Measurements from ENCODE around the gene EMILIN2. TPM values are rescaled to one million over a fixed set of nuclear protein-coding genes. Genes with fewer than 3 reads are reported as not detected.
A peak's percentile ranks its signal among the peaks of the same experiment; 100 is the strongest.
"Not testable (repeated sequence)": the region's sequence is repeated elsewhere in the genome, so short reads cannot be mapped to it uniquely, and the experiment has no call there.

Gene EMILIN2
- 10 to 100 TPM; 10.8 to 24.2 (median 16.7) TPM for total RNA-seq

GRCh38 chr18:2846636-2847316 lies at the start of gene EMILIN2:
Gene EMILIN2 (plus strand): TSS chr18:2847006. CDS start chr18:2847189, 183 bp downstream.
- DNase-seq (ENCODE audit: extremely low spot score) = peak; percentile 97
- peaks cover 14 to 34% (median 24%) of the 10 kb centered on the region in 4 donors for H3K4me1 ChIP-seq
- peak within 1 kb of the TSS; percentile 57 to 67 (median 58) for H3K4me3 ChIP-seq
- WGBS = 1% methylated on average over 42 of the region's 80 CpGs
- TF ChIP-seq EP300 (IDR thresholded peaks at IDR 0.05) (no peak), POLR2A (IDR thresholded peaks at IDR 0.05; ENCODE audit: low read depth) (peak; percentile 31), CTCF (IDR thresholded peaks at IDR 0.05) (no peak), POLR2AphosphoS5 (IDR thresholded peaks at IDR 0.05) (peak in 1 of 2 donors; percentile 56)
- intact Hi-C loops (cut with DNase I) = no loop called here
- peak within 1 kb of the TSS; percentile 70 to 77 (median 74) for H3K27ac ChIP-seq (replicated peaks in 1 of 4)
- peaks cover 0 to 53% (median 18%) of the 10 kb centered on the region in 4 donors for H3K27me3 ChIP-seq
- H3K36me3 ChIP-seq = no peaks in the 10 kb centered on the region
- H3K9me3 ChIP-seq = no peaks in the 10 kb centered on the region

GRCh38 chr18:2797951-2798350 lies 48.9 kb upstream of the EMILIN2 start:
- Histone ChIP-seq H3K27ac (replicated peaks in 1 of 4) (no peak overlapping the region), H3K27me3 (no peaks in the 10 kb centered on the region), H3K9me3 (no peaks in the 10 kb centered on the region), H3K36me3 (peaks cover 9 to 63% (median 41%) of the 10 kb centered on the region in 4 donors), H3K4me3 (no peak overlapping the region), H3K4me1 (no peaks in the 10 kb centered on the region)
- TF ChIP-seq POLR2AphosphoS5 (IDR thresholded peaks at IDR 0.05) (no peak), POLR2A (IDR thresholded peaks at IDR 0.05; ENCODE audit: low read depth) (no peak), CTCF (IDR thresholded peaks at IDR 0.05) (no peak), EP300 (IDR thresholded peaks at IDR 0.05) (no peak)
- no peak for DNase-seq (ENCODE audit: extremely low spot score)
- intact Hi-C loops (cut with DNase I) = no loop called here
- WGBS = 100% methylated on average over 1 of the region's 1 CpG

GRCh38 chr18:2799369-2799768 lies 47.4 kb upstream of the EMILIN2 start:
- H3K27me3 ChIP-seq = no peaks in the 10 kb centered on the region
- intact Hi-C loops (cut with DNase I) = no loop called here
- TF ChIP-seq POLR2A (IDR thresholded peaks at IDR 0.05; ENCODE audit: low read depth) (no peak), EP300 (IDR thresholded peaks at IDR 0.05) (no peak), CTCF (IDR thresholded peaks at IDR 0.05) (no peak), POLR2AphosphoS5 (IDR thresholded peaks at IDR 0.05) (no peak)
- no peak overlapping the region for H3K27ac ChIP-seq (replicated peaks in 1 of 4)
- H3K4me1 ChIP-seq = no peaks in the 10 kb centered on the region
- H3K4me3 ChIP-seq = no peak overlapping the region
- WGBS = 83% methylated on average over 2 of the region's 2 CpGs
- H3K36me3 ChIP-seq = peaks cover 9 to 69% (median 42%) of the 10 kb centered on the region in 4 donors
- DNase-seq (ENCODE audit: extremely low spot score) = no peak
- no peaks in the 10 kb centered on the region for H3K9me3 ChIP-seq

- peaks cover 0 to 22% (median 11%) of the 10 kb centered on the region in 4 donors for H3K36me3 ChIP-seq
- intact Hi-C loops (cut with DNase I) = no loop called here
- H3K27ac ChIP-seq (replicated peaks in 1 of 4) = no peak overlapping the region
- no peaks in the 10 kb centered on the region for H3K27me3 ChIP-seq
- TF ChIP-seq EP300 (IDR thresholded peaks at IDR 0.05) (no peak), CTCF (IDR thresholded peaks at IDR 0.05) (no peak)
- H3K4me3 ChIP-seq = no peak overlapping the region
- no peaks in the 10 kb centered on the region for H3K4me1 ChIP-seq
- no peak for DNase-seq (ENCODE audit: extremely low spot score)
- 90% methylated on average over 8 of the region's 8 CpGs for WGBS
- H3K9me3 ChIP-seq = peaks cover 0 to 8% (median 3%) of the 10 kb centered on the region in 4 donors
Observed at GRCh38 chr18:2805970-2806943, 40.5 kb upstream of the EMILIN2 start.

- H3K4me1 ChIP-seq; H3K27ac ChIP-seq (replicated peaks in 1 of 4); H3K27me3 ChIP-seq; DNase-seq (ENCODE audit: extremely low spot score); intact Hi-C loops (cut with DNase I); H3K4me3 ChIP-seq: not testable (repeated sequence)
- peaks cover 0 to 17% (median 6%) of the 10 kb centered on the region in 4 donors for H3K9me3 ChIP-seq
- WGBS = 91% methylated on average over 2 of the region's 2 CpGs
- peaks cover 0 to 12% (median 5%) of the 10 kb centered on the region in 4 donors for H3K36me3 ChIP-seq
Observed at GRCh38 chr18:2808640-2809039, 38.2 kb upstream of the EMILIN2 start.

- H3K4me1 ChIP-seq; H3K27me3 ChIP-seq; H3K36me3 ChIP-seq; H3K4me3 ChIP-seq; H3K27ac ChIP-seq (replicated peaks in 1 of 4); intact Hi-C loops (cut with DNase I): not testable (repeated sequence)
- DNase-seq (ENCODE audit: extremely low spot score) = peak; percentile 39
- peaks cover 0 to 22% (median 9%) of the 10 kb centered on the region in 4 donors for H3K9me3 ChIP-seq
- 93% methylated on average over 6 of the region's 6 CpGs for WGBS
Observed at GRCh38 chr18:2809666-2810183, 37.1 kb upstream of the EMILIN2 start.
